HuH-7.5 (cell line): ENCODE results near the gene HOXA6.

Source experiments
- DNase-seq: peaks from one replicate; pipeline ENCODE4 v3.0.0; 2011; ENCODE audit warnings: low spot score

The HOXA6 gene

GRCh38 chr7:27147199-27148030 lies at the start of gene HOXA6:
Gene HOXA6 (minus strand): TSS chr7:27147774. CDS start chr7:27147749, 25 bp downstream.
- no peak for DNase-seq

GRCh38 chr7:27196287-27196767 lies 48.8 kb upstream of the HOXA6 start:
- DNase-seq: peak; percentile 88

GRCh38 chr7:27194686-27195379 lies 47.3 kb upstream of the HOXA6 start:
- DNase-seq: no peak

DNA sequence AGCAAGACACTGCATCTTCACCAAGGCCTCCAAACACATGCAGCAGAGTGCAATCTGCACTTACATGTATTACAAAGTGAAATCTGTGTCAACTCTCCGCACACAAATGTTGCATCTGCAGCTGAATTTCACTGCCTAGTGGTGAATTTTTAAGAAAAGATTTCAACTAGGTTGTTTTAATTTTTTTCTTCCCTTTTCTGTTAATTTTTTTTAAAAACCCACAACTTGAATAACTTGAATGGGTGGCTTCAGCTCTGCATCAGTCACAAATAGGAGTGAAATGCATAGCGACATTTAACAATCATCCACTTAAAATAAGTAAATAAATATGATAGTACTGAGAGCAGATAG lies 46.4 kb upstream of the HOXA6 start:
- no peak for DNase-seq

DNA sequence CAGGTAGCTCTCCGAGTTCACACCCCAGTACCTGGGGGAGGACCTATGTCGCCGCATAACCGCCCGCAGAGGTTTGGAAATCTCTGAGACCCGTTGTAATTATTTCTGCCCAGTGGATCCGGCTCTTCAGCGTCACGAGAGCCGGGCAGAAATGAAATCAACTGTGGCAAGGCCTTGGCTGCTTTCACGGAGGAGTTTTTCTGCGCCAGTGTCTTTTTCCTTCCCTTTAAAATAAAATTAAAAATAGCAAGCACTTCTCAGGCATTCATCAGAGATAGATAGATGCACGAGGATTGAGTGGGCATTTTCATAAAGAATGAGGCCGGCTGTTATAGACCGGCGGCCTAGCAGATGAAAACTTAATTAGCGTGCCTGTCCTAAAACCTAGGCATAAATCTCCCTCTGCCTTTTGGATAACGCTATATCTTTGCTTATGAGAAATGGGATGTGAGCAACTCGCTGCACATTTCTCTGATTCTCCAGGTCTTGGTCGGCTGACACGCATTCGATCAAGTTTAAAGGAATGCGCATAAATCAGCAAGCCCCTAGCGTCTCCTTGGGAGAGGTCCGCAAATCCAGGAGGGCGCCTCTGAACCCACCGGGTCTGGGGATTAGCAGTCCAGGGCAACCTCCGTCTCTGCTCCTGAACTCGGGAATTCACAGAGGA lies 45.9 kb upstream of the HOXA6 start:
- no peak for DNase-seq

DNA sequence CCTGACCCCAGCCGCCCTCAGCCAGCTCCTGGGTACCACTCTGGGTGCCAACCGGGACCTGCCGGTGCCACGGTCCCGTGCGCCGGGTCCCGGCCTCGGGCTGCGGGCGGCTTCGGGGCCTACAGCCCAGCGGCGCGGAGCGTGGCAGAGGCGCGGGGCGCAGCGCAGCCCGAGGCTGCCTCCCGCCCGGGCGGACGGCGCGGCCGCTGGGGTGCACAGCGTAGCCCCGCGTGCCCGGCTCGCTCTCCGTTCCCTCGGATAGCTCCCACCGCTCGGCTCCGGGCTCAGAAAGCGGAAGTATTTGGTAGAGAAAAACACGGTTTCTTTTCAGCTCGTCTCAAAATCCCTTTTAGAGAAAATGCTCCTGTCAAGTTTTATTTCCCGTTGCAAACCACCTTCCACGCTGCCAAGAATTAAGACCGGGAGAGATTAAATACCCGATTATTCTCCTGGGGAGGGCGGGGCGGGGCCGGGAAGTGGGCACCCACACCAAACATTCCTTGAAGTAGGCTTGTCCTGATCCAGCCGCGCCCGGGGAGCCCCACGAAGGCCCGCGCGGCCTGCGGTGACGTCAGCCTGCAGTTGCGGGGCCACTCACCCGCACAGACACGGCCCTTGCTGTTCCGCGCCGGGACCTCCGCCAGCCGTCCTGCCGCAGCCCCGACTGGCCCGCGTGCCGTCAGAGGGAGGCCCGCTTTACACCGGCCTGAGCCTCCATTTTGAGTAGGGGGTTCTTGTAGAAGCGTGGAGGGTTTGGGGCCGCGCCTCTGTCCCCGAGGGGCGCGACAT lies 45.2 kb upstream of the HOXA6 start:
- DNase-seq: no peak

- no peak for DNase-seq
Measured at GRCh38 chr7:27191833-27192545, 44.4 kb upstream of the HOXA6 start.

DNA sequence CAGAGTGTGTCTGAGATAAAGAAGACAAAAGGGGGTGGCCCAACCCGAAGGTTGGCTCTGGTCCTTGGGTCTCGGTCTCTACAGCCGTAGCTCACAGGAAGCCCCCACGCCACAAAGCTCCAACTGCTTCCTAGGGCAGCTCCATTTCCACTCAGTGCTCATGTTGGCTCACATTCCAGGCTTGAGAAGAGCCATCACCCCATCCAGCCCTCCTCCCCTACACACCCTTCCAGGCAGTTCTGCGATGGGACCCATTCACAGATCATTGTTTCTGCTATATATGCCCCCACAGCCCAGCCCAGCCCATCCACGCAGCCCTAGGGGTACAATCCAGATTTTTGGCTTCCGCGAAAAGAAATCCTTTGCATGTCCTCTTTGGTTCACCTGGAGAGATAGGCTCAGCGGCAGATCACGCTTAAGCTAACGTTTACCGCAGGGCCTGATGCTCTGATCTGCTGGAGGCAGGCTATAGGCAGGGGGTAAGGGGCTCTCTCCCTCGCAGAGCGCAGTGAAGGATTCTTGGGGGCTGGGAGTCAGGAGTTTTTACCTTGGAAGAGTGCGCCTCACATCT lies 43.7 kb upstream of the HOXA6 start:
- DNase-seq: no peak

- DNase-seq: no peak
Measured at GRCh38 chr7:27189997-27190748, 42.6 kb upstream of the HOXA6 start.

GRCh38 chr7:27189295-27189996 lies 41.9 kb upstream of the HOXA6 start:
- DNase-seq: no peak

- no peak for DNase-seq
Measured at GRCh38 chr7:27188386-27189294, 41.1 kb upstream of the HOXA6 start.

DNA sequence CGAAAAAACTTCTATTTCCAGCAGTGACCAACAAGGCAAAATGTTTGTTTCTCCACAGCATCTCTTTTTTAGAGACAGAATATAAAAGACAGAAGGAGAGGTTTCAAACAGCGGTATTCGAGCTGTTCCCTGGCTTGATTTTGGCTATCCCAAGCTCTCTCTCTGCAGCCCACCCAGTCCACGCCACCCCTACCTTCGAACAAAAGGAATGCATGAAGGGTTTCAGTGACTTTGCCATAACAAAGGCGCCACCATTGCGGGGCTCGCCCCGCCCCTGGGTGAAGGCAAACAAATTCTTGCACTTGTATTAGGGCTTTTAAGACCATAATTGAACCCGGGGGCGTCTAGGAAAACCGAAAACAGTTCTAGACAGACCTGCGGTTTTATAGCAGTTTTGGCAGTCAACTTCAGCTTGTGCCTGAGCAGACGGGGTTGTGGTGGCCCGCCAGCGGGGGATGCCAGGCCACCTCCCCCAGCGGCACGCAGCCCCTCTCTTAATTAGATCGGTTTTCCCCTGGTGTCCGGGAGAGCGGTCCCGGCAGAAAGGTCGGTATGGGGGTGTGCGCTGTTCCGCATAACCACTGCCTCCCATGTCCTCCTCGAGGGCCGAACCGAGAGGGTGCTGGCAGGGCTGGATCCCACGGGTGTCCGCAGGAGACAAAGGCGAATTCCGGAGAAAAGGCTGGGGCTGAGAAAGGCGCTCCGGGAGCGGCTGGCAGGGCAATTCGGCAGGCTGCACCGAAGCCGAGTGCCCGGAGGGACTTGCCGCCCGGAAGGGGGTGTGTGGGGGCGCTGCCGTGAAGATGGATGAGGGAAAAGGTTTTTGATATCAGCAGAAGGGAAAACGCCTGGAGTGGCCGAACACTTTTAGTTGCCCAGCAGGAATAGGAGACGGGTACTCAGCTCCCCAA lies 40.2 kb upstream of the HOXA6 start:
- DNase-seq: no peak

- DNase-seq: no peak
Measured at GRCh38 chr7:27186668-27187474, 39.3 kb upstream of the HOXA6 start.

DNA sequence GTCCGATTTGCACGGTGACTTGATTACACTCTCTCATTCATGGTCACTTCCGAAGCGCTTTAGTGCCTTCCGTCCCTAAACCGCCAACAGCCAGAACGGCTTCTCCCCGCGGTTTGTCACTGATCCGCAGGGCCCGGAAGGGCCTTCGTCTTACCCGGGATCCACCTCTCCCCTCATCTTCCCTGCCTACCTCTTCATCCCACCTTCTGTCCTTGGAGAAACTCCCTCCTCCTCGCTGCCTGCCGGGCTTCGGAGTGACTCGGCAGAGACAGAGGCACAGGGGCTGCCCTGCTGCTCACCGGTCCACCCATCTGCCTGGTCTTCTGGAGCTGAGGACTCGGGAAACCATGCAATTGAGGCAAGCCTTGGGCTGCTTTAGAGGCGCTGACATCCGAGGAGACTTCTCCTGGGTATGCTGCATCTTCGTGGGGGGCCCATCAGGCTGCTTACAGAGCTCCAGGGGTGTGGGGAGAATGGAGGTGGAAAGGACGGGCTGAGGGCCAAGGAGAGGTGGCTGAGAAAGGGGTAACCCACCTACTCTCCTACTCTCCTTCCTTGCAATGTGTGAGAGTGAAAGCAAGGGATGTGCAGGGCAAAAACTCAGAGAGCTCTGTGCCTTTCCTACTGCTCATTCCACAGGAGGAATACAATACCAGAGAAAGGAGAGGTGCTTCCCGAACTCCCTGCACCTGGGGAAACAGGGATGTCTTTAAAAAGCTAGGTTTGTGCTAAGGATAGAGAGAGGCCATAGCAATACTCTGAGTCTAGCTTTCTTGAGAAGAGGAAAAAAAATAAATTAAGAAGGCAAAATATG lies 38.5 kb upstream of the HOXA6 start:
- DNase-seq: no peak

- DNase-seq: peak; percentile 90
Measured at GRCh38 chr7:27185013-27185853, 37.7 kb upstream of the HOXA6 start, which contains the start of gene HOXA11. Gene HOXA11 (minus strand): TSS chr7:27185232. CDS start chr7:27185144, 88 bp downstream.
